Panc1 (cell line): ENCODE results near the gene DCAF4. TPM values are rescaled to one million over a fixed set of nuclear protein-coding genes. Genes with fewer than 3 reads are reported as not detected.

Source experiments
- ATAC-seq: fragments of 200-7000 bp; cut with Tn5 transposase; 2 replicates; pipeline ENCODE4 v1.9.1; 2020; ENCODE audit warnings: mild to moderate bottlenecking, moderate library complexity
- BruUV-seq: library from RNA; stranded (reverse); fragments of 400-500 nt; replicated peaks from 2 replicates; lab custom pipeline; 2021; lab: Mats Ljungman, UMichigan
- CTCF ChIA-PET: fragments of 300-600 bp; sonication (Branson Sonifier 250); formaldehyde crosslinking; loops from one replicate; lab custom pipeline; 2022; ENCODE audit warnings: antibody characterized with exemption; lab: Charles Lee
- POLR2A ChIA-PET: fragments of 300-600 bp; sonication (Branson Sonifier 250); formaldehyde crosslinking; loops from one replicate; lab custom pipeline; 2022; ENCODE audit warnings: antibody characterized with exemption; lab: Charles Lee
- DNase-seq: peaks from one replicate; pipeline ENCODE4 v3.0.0-alpha.2; 2010; ENCODE audit warnings: low read depth, low spot score
- H3K27ac ChIP-seq: 2 replicates; pipeline ENCODE4 v1.5.1; 2011; ENCODE audit warnings: mild to moderate bottlenecking, low read length, inconsistent platforms
- H3K27me3 ChIP-seq: fragments of 200-500 bp; sonication (Bioruptor generic); 2 replicates; pipeline ENCODE4 v1.6.0; 2014; ENCODE audit warnings: low read length, inconsistent platforms; ENCODE audit not compliant: control insufficient read depth, insufficient read depth
- H3K36me3 ChIP-seq: fragments of 200-500 bp; sonication (Bioruptor generic); 2 replicates; pipeline ENCODE4 v1.5.1; 2014; ENCODE audit warnings: inconsistent platforms, mild to moderate bottlenecking, low read length, moderate library complexity; ENCODE audit not compliant: control insufficient read depth, insufficient read depth
- H3K4me1 ChIP-seq: 2 replicates; pipeline ENCODE4 v1.5.1; 2011; ENCODE audit warnings: inconsistent platforms, mild to moderate bottlenecking, low read length, moderate library complexity; ENCODE audit not compliant: control insufficient read depth, insufficient read depth
- H3K4me3 ChIP-seq, 2 experiments: 2 replicates each; pipeline ENCODE4 v1.5.1; 2011 to 2012; ENCODE audit warnings: low read depth in 2 of 2, low read length in 2 of 2, mild to moderate bottlenecking in 2 of 2, inconsistent platforms in 1 of 2, moderate library complexity in 1 of 2
- H3K9me3 ChIP-seq: fragments of 200-500 bp; sonication (Bioruptor generic); 2 replicates; pipeline ENCODE4 v1.5.1; 2014; ENCODE audit warnings: low read depth, mild to moderate bottlenecking, inconsistent platforms, low read length, moderate library complexity; ENCODE audit not compliant: control insufficient read depth, insufficient read depth
- POLR2AphosphoS5 ChIP-seq: IDR thresholded peaks from 2 replicates; pipeline ENCODE4 v1.6.1; 2012; ENCODE audit warnings: mild to moderate bottlenecking, low read depth, low read length, moderate library complexity
- REST ChIP-seq, 2 experiments: IDR thresholded peaks; 2 replicates each; pipeline ENCODE4 v1.6.1; 2011 to 2012; ENCODE audit warnings: low read depth in 2 of 2, control low read depth in 1 of 2, low read length in 1 of 2, mild to moderate bottlenecking in 1 of 2, moderate library complexity in 1 of 2; ENCODE audit not compliant: insufficient read depth in 1 of 2
- SIN3A ChIP-seq: IDR thresholded peaks from 2 replicates; pipeline ENCODE4 v1.6.1; 2012; ENCODE audit warnings: low read depth, mild to moderate bottlenecking, low read length, moderate library complexity, borderline replicate concordance; ENCODE audit not compliant: insufficient read depth
- TCF7L2 ChIP-seq: IDR thresholded peaks from 2 replicates; pipeline ENCODE4 v1.6.1; 2011; ENCODE audit warnings: mild to moderate bottlenecking, low read depth, low read length, inconsistent platforms
- in situ Hi-C: cut with HindIII; loops from 2 replicates; pipeline ENCODE4 v1.10.0; 2016; ENCODE audit warnings: low sequenced_read_pairs, low pct_unique_long_range_greater_than_20kb
- intact Hi-C: fragments of 100-400 bp; cut with micrococcal nuclease; formaldehyde crosslinking; loops from one replicate; pipeline ENCODE4 v1.10.0; 2022; ENCODE audit not compliant: unreplicated experiment
- total RNA-seq: library from RNA; stranded (reverse); gene quantifications from one replicate; pipeline ENCODE4 v1.2.1, GENCODE V29; 2021; ENCODE audit not compliant: unreplicated experiment
- TF ChIP-seq, protein P1 (sequence below): fragments of 450-650 bp; IDR thresholded peaks from 2 replicates; pipeline ENCODE4 v1.5.1; 2017; ENCODE audit warnings: mild to moderate bottlenecking

Gene DCAF4
- total RNA-seq, 1 experiment from 2014 or later = 18.2 TPM

GRCh38 chr14:72966038-72966437 is 39.8 kb downstream of the DCAF4 start:
- Histone ChIP-seq H3K4me3 (no peak overlapping the region), H3K4me1 (no peaks in the 10 kb centered on the region; the same call in 1 of the 2 replicates), H3K27me3 (no peaks in the 10 kb centered on the region), H3K36me3 (no peaks in the 10 kb centered on the region), H3K27ac (no peak overlapping the region), H3K9me3 (no peaks in the 10 kb centered on the region)
- ATAC-seq = no peak
- TF ChIP-seq TCF7L2 (no peak), POLR2AphosphoS5 (no peak), SIN3A (no peak), REST (IDR thresholded peaks at IDR 0.05; ENCODE audit: insufficient read depth in 1 of 2, low read depth in 2 of 2, low read length in 1 of 2) (no peak)
- TF ChIP-seq, protein P1, sequence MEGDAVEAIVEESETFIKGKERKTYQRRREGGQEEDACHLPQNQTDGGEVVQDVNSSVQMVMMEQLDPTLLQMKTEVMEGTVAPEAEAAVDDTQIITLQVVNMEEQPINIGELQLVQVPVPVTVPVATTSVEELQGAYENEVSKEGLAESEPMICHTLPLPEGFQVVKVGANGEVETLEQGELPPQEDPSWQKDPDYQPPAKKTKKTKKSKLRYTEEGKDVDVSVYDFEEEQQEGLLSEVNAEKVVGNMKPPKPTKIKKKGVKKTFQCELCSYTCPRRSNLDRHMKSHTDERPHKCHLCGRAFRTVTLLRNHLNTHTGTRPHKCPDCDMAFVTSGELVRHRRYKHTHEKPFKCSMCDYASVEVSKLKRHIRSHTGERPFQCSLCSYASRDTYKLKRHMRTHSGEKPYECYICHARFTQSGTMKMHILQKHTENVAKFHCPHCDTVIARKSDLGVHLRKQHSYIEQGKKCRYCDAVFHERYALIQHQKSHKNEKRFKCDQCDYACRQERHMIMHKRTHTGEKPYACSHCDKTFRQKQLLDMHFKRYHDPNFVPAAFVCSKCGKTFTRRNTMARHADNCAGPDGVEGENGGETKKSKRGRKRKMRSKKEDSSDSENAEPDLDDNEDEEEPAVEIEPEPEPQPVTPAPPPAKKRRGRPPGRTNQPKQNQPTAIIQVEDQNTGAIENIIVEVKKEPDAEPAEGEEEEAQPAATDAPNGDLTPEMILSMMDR = no peak
- POLR2A ChIA-PET = no interaction called here
- no peak for DNase-seq
- in situ Hi-C loops = no loop called here
- intact Hi-C loops = no loop called here
- CTCF ChIA-PET = no interaction called here
- BruUV-seq = no TSS peak

DNA sequence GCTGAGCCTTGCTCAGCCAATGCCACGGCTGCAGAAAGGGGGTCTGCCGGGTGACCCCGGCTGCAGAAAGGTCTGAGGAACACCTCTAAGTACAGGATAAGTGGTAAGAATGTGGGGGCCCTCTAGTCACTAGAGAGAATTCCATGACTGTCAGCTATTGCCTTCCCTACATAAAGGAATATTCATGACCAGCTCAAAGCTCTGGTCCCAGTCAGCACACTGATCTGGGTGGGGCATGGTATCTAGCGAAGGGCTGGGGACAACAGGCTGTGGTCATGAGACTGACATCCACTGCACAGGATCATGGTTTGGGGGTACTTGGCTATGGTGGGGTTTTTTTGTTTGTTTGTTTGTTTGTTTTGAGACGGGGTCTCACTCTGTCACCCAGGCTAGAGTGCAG is 42.1 kb downstream of the DCAF4 start:
- Histone ChIP-seq H3K4me1 (no peaks in the 10 kb centered on the region), H3K9me3 (no peaks in the 10 kb centered on the region), H3K27me3 (no peaks in the 10 kb centered on the region), H3K4me3 (no peak overlapping the region), H3K27ac (no peak overlapping the region), H3K36me3 (no peaks in the 10 kb centered on the region)
- in situ Hi-C loops = no loop called here
- CTCF ChIA-PET = no interaction called here
- intact Hi-C loops = no loop called here
- TF ChIP-seq POLR2AphosphoS5 = no peak
- no peak for TF ChIP-seq TCF7L2
- TF ChIP-seq, protein P1 = no peak
- no peak for TF ChIP-seq REST (IDR thresholded peaks at IDR 0.05; ENCODE audit: insufficient read depth in 1 of 2, low read depth in 2 of 2, low read length in 1 of 2)
- no peak for TF ChIP-seq SIN3A
- POLR2A ChIA-PET = no interaction called here
- DNase-seq (no peak), ATAC-seq (no peak)
- BruUV-seq = no TSS peak
